Upper lobe of left lung (tissue), 6 donors: ENCODE measurements around the gene COL18A1. TPM values are rescaled to one million over a fixed set of nuclear protein-coding genes. Genes with fewer than 3 reads are reported as not detected.

Experiments
- ATAC-seq, 2 donors: fragments of 200-7000 bp; cut with Tn5 transposase; one replicate each; pipeline ENCODE4 v1.9.1; 2022; ENCODE audit warnings: mild to moderate bottlenecking in 2 of 2, moderate library complexity in 2 of 2; ENCODE audit not compliant: low FRiP score in 2 of 2
- DNase-seq, 2 donors: peaks; one replicate each; pipeline ENCODE4 v3.0.0-alpha.2; 2019 to 2020
- H3K27ac ChIP-seq, 4 donors: fragments of 200-600 bp; sonication (generic); one replicate each; pipeline ENCODE4 v1.5.1; 2016 to 2019
- H3K27me3 ChIP-seq, 4 donors: fragments of 200-600 bp; sonication (generic); one replicate each; pipeline ENCODE4 v1.5.1; 2017 to 2019
- H3K36me3 ChIP-seq, 4 donors: fragments of 200-600 bp; sonication (generic); one replicate each; pipeline ENCODE4 v1.5.1; 2016 to 2019
- H3K4me1 ChIP-seq, 4 donors: fragments of 200-600 bp; sonication (generic); one replicate each; pipeline ENCODE4 v1.5.1; 2018 to 2019
- H3K4me3 ChIP-seq, 4 donors: fragments of 200-600 bp; sonication (generic); one replicate each; pipeline ENCODE4 v1.5.1; 2017 to 2019; ENCODE audit warnings: mild to moderate bottlenecking in 2 of 4, moderate library complexity in 1 of 4
- H3K9me3 ChIP-seq, 4 donors: fragments of 200-600 bp; sonication (generic); one replicate each; pipeline ENCODE4 v1.5.1; 2018 to 2019
- CTCF ChIP-seq, 6 experiments: fragments of 450-650 bp in 4 of 6; fragments of 200-600 bp in 2 of 6; sonication (generic) in 2 of 6; IDR thresholded peaks; one replicate each; pipeline ENCODE4 v1.5.1; 2016 to 2019; ENCODE audit warnings: antibody characterized with exemption in 6 of 6
- EP300 ChIP-seq, 4 donors: sonication (generic); formaldehyde crosslinking; IDR thresholded peaks; one replicate each; pipeline ENCODE4 v1.5.1; 2017; ENCODE audit warnings: antibody characterized with exemption in 4 of 4, control low read depth in 2 of 4
- POLR2A ChIP-seq, 4 donors: fragments of 450-650 bp; IDR thresholded peaks; one replicate each; pipeline ENCODE4 v1.5.1; 2016 to 2017; ENCODE audit warnings: antibody characterized with exemption in 4 of 4, mild to moderate bottlenecking in 2 of 4
- POLR2AphosphoS5 ChIP-seq, 2 donors: sonication (generic); formaldehyde crosslinking; IDR thresholded peaks; one replicate each; pipeline ENCODE4 v1.5.1; 2017; ENCODE audit warnings: antibody characterized with exemption in 2 of 2
- WGBS, 2 donors: methylation state at CpG; one replicate each; pipeline ENCODE4 v1.1.5; 2017 to 2018; 5-methylcytosine and 5-hydroxymethylcytosine counted together
- total RNA-seq, 6 donors: library from RNA; depleted of rRNA in 4 of 6; stranded (reverse); fragments of >200 nt in 4 of 6; gene quantifications; one replicate each; pipeline versions ENCODE4 v1.1.0 to v1.2.1, GENCODE V29; 2016 to 2021
- donor health status: DM: no; HTN: no; CAD: no; lungs with moderate emphysema.
- donor health status: DM: no; HTN: yes; CAD: no; lungs with severe emphysema.

COL18A1 gene
- total RNA-seq, 6 donors from 2014 or later, result 34.5 to 138 (median 70.5) TPM

- H3K4me1 ChIP-seq, result peaks cover 6 to 31% (median 12%) of the 10 kb centered on the region in 4 donors
- H3K4me3 ChIP-seq, result no peak overlapping the region
- peaks cover 0 to 14% (median 4%) of the 10 kb centered on the region in 4 donors for H3K9me3 ChIP-seq
- TF ChIP-seq POLR2A (IDR thresholded peaks at IDR 0.05) (no peak), EP300 (IDR thresholded peaks at IDR 0.05) (no peak), CTCF (IDR thresholded peaks at IDR 0.05) (no peak), POLR2AphosphoS5 (IDR thresholded peaks at IDR 0.05) (no peak)
- 79 to 83% methylated on average over 3 to 7 of the region's 9 CpGs for WGBS, 2 donors
- H3K36me3 ChIP-seq, result peaks cover 0 to 4% (median 0%) of the 10 kb centered on the region in 4 donors
- H3K27ac ChIP-seq, result no peak overlapping the region
- H3K27me3 ChIP-seq, result no peaks in the 10 kb centered on the region
- ATAC-seq (no peak), DNase-seq (no peak)
These were observed 52.8 kb downstream of the COL18A1 start for GRCh38 chr21:45457832-45458172.

- no peak overlapping the region for H3K4me3 ChIP-seq
- no peaks in the 10 kb centered on the region for H3K27me3 ChIP-seq
- H3K36me3 ChIP-seq, result peaks cover 0 to 4% (median 0%) of the 10 kb centered on the region in 4 donors
- ATAC-seq (no peak), DNase-seq (peak in 1 of 2 donors; percentile 75)
- no peak for TF ChIP-seq CTCF (IDR thresholded peaks at IDR 0.05)
- TF ChIP-seq EP300 (IDR thresholded peaks at IDR 0.05), result no peak
- H3K9me3 ChIP-seq, result peaks cover 0 to 14% (median 4%) of the 10 kb centered on the region in 4 donors
- H3K27ac ChIP-seq, result no peak overlapping the region
- WGBS, 2 donors, result 86 to 93% methylated on average over 8 to 20 of the region's 30 CpGs
- H3K4me1 ChIP-seq, result peaks cover 6 to 26% (median 11%) of the 10 kb centered on the region in 4 donors
These were observed 53.6 kb downstream of the COL18A1 start for GRCh38 chr21:45458281-45459170.

- WGBS, 2 donors, result 90 to 91% methylated on average over 9 to 18 of the region's 23 CpGs
- H3K27me3 ChIP-seq, result no peaks in the 10 kb centered on the region
These were observed 54.4 kb downstream of the COL18A1 start for GRCh38 chr21:45459171-45460010.

GRCh38 chr21:45460011-45460565 is 55.1 kb downstream of the COL18A1 start:
- Histone ChIP-seq H3K4me1 (peaks cover under 1 to 11% (median 2%) of the 10 kb centered on the region in 4 donors), H3K27ac (no peak overlapping the region), H3K36me3 (peaks cover 0 to 4% (median 0%) of the 10 kb centered on the region in 4 donors), H3K27me3 (no peaks in the 10 kb centered on the region), H3K4me3 (no peak overlapping the region), H3K9me3 (peaks cover 0 to 14% (median 4%) of the 10 kb centered on the region in 4 donors)
- TF ChIP-seq POLR2A (IDR thresholded peaks at IDR 0.05) (no peak), CTCF (IDR thresholded peaks at IDR 0.05) (no peak), EP300 (IDR thresholded peaks at IDR 0.05) (no peak), POLR2AphosphoS5 (IDR thresholded peaks at IDR 0.05) (no peak)
- ATAC-seq (no peak), DNase-seq (peak in 1 of 2 donors; percentile 64)
- WGBS, 2 donors, result 81 to 94% methylated on average over 6 to 23 of the region's 23 CpGs

More at GRCh38 chr21:45459171-45460010, 54.4 kb downstream of the COL18A1 start:
- peaks cover 0 to 4% (median 0%) of the 10 kb centered on the region in 4 donors for H3K36me3 ChIP-seq
- DNase-seq (peak in 1 of 2 donors; percentile 73), ATAC-seq (no peak)
- TF ChIP-seq POLR2AphosphoS5 (IDR thresholded peaks at IDR 0.05), result no peak
- TF ChIP-seq POLR2A (IDR thresholded peaks at IDR 0.05), result no peak
- no peak for TF ChIP-seq CTCF (IDR thresholded peaks at IDR 0.05)
- no peak for TF ChIP-seq EP300 (IDR thresholded peaks at IDR 0.05)
- peaks cover 6 to 18% (median 8%) of the 10 kb centered on the region in 4 donors for H3K4me1 ChIP-seq
- H3K4me3 ChIP-seq, result no peak overlapping the region
- H3K27ac ChIP-seq, result no peak overlapping the region
- H3K9me3 ChIP-seq, result peaks cover 0 to 14% (median 4%) of the 10 kb centered on the region in 4 donors
